ENCODE measurements around the gene TBCB.

Gene TBCB

DNA sequence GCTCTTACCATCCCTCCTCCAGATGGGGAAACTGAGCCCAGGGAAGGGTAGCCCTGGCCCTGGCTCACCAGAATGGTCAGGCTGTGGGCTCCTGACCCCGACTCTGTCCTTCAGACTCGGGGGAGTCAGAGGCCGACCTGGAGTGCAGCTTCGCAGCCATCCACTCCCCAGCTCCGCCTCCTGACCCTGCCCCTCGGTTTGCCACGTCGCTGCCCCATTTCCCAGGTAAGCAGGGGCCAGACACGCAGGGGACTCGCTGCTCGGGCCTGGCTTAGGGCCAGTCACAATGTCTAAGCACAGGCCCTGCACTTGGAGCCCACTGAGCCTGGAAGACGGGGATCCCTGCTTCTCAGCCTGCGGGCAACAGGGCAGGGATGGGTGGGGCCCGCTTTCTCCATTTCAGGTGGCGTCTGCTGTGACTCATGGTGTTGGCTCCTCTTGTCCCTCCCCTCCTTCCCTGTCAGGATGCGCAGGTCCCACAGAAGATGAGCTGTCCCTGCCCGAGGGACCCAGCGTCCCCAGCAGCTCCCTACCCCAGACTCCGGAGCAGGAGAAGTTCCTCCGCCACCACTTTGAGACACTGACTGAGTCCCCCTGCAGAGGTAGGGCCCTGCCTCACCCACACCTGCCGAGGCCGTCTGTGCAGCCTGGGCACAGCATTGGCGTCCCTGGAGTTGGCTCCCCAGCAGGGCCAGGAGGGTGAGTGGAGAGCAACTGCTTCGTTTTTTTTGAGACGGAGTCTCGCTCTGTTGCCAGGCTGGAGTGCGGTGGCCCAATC lies 13.5 kb upstream of the TBCB start:
- Histone ChIP-seq H3K27me3 (ENCODE audit: insufficient read depth, poor library complexity, severe bottlenecking) (no peaks in the 10 kb centered on the region), H3K4me3 (replicated peaks; ENCODE audit: insufficient read depth, low read length) (no peak overlapping the region), H3K27ac (replicated peaks) (no peak overlapping the region)
- DNase-seq (ENCODE audit: low read depth in 1 of 2, low spot score in 1 of 2), result no peak
- TF ChIP-seq POLR2AphosphoS5 (IDR thresholded peaks at IDR 0.05; ENCODE audit: low read depth) (no peak), SPI1 (IDR thresholded peaks at IDR 0.05; ENCODE audit: borderline replicate concordance, low read depth) (no peak), GABPA (IDR thresholded peaks at IDR 0.05; ENCODE audit: low read depth) (no peak)
- TF ChIP-seq, protein P1, sequence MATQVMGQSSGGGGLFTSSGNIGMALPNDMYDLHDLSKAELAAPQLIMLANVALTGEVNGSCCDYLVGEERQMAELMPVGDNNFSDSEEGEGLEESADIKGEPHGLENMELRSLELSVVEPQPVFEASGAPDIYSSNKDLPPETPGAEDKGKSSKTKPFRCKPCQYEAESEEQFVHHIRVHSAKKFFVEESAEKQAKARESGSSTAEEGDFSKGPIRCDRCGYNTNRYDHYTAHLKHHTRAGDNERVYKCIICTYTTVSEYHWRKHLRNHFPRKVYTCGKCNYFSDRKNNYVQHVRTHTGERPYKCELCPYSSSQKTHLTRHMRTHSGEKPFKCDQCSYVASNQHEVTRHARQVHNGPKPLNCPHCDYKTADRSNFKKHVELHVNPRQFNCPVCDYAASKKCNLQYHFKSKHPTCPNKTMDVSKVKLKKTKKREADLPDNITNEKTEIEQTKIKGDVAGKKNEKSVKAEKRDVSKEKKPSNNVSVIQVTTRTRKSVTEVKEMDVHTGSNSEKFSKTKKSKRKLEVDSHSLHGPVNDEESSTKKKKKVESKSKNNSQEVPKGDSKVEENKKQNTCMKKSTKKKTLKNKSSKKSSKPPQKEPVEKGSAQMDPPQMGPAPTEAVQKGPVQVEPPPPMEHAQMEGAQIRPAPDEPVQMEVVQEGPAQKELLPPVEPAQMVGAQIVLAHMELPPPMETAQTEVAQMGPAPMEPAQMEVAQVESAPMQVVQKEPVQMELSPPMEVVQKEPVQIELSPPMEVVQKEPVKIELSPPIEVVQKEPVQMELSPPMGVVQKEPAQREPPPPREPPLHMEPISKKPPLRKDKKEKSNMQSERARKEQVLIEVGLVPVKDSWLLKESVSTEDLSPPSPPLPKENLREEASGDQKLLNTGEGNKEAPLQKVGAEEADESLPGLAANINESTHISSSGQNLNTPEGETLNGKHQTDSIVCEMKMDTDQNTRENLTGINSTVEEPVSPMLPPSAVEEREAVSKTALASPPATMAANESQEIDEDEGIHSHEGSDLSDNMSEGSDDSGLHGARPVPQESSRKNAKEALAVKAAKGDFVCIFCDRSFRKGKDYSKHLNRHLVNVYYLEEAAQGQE (IDR thresholded peaks at IDR 0.05; ENCODE audit: insufficient replicate concordance, low read depth), result no peak
- TF ChIP-seq, protein P2, sequence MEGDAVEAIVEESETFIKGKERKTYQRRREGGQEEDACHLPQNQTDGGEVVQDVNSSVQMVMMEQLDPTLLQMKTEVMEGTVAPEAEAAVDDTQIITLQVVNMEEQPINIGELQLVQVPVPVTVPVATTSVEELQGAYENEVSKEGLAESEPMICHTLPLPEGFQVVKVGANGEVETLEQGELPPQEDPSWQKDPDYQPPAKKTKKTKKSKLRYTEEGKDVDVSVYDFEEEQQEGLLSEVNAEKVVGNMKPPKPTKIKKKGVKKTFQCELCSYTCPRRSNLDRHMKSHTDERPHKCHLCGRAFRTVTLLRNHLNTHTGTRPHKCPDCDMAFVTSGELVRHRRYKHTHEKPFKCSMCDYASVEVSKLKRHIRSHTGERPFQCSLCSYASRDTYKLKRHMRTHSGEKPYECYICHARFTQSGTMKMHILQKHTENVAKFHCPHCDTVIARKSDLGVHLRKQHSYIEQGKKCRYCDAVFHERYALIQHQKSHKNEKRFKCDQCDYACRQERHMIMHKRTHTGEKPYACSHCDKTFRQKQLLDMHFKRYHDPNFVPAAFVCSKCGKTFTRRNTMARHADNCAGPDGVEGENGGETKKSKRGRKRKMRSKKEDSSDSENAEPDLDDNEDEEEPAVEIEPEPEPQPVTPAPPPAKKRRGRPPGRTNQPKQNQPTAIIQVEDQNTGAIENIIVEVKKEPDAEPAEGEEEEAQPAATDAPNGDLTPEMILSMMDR (IDR thresholded peaks at IDR 0.05; ENCODE audit: insufficient read depth, low read length), result no peak

DNA sequence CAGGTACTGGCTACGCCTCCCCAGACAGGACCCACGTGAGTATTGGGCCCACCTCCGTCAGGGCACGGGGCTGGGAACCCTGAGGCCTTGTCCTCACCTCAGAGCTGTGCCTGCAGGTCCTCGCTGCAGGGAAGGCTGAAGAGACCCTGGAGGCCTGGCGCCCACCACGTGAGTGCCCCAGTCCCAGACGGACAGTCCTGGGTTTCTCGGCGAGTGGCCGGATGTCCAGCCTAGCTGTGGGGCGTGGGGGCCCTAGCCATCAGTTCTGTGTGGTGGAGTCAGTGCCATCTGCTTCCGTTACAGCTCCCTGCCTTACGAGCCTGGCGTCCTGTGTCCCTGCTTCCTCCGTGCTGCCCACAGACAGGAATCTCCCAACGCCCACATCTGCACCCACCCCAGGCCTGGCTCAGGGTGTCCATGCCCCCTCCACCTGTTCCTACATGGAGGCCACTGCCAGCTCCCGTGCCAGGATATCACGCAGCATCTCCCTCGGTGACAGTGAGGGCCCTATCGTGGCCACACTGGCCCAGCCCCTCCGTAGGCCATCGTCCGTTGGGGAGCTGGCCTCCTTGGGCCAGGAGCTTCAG lies 12.1 kb upstream of the TBCB start:
- no peak for DNase-seq (ENCODE audit: low read depth in 1 of 2, low spot score in 1 of 2)
- H3K27me3 ChIP-seq (ENCODE audit: insufficient read depth, poor library complexity, severe bottlenecking), result no peaks in the 10 kb centered on the region
- H3K27ac ChIP-seq (replicated peaks), result no peak overlapping the region
- H3K4me3 ChIP-seq (replicated peaks; ENCODE audit: insufficient read depth, low read length), result no peak overlapping the region
- no peak for TF ChIP-seq POLR2AphosphoS5 (IDR thresholded peaks at IDR 0.05; ENCODE audit: low read depth)
- no peak for TF ChIP-seq GABPA (IDR thresholded peaks at IDR 0.05; ENCODE audit: low read depth)
- TF ChIP-seq, protein P2 (IDR thresholded peaks at IDR 0.05; ENCODE audit: insufficient read depth, low read length), result no peak
- TF ChIP-seq SPI1 (IDR thresholded peaks at IDR 0.05; ENCODE audit: borderline replicate concordance, low read depth), result no peak
- TF ChIP-seq, protein P1 (IDR thresholded peaks at IDR 0.05; ENCODE audit: insufficient replicate concordance, low read depth), result no peak

DNA sequence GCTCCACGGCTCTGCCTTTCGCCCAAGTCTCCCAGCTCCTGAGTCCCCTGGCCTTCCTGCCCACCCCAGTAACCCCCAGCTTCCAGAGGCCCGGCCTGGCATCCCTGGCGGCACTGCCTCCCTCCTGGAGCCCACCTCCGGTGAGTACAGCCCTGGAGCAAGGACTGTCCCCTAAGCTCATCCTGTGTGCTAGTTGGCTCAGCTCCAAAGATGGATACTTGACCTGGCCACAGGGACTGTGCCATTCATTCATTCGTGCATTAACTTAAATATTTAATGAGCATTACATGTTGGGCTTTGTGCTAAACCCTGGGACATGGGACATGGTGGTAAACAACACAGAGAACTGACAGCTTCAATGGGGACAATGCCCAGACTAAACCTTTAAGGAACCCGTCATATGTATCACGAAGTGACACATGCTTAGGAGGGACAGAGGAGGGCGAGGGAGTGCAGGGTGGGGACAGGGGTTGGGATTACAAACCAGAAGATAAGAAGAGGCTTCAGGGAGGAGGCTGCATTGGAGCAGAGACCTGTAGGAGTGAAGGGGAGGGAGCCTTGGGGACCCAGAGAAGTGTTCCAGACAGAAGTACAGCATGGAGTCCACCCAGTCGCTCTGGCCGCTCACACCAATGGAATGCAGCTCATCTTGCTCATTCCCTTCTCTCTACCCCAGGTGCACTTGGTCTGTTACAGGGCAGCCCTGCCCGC lies 11.3 kb upstream of the TBCB start:
- Histone ChIP-seq H3K4me3 (replicated peaks; ENCODE audit: insufficient read depth, low read length) (no peak overlapping the region), H3K27me3 (ENCODE audit: insufficient read depth, poor library complexity, severe bottlenecking) (no peaks in the 10 kb centered on the region), H3K27ac (replicated peaks) (no peak overlapping the region)
- TF ChIP-seq, protein P1 (IDR thresholded peaks at IDR 0.05; ENCODE audit: insufficient replicate concordance, low read depth), result no peak
- TF ChIP-seq GABPA (IDR thresholded peaks at IDR 0.05; ENCODE audit: low read depth) (no peak), POLR2AphosphoS5 (IDR thresholded peaks at IDR 0.05; ENCODE audit: low read depth) (no peak), SPI1 (IDR thresholded peaks at IDR 0.05; ENCODE audit: borderline replicate concordance, low read depth) (no peak)
- TF ChIP-seq, protein P2 (IDR thresholded peaks at IDR 0.05; ENCODE audit: insufficient read depth, low read length), result no peak
- DNase-seq (ENCODE audit: low read depth in 1 of 2, low spot score in 1 of 2), result no peak
